NCI-H146 treated with DMSO at 0.1 percent for 48 hours (cell line): ENCODE measurements around the gene KIF18B.
A peak's percentile ranks its signal among the peaks of the same experiment; 100 is the strongest.

ENCODE experiments used
- DNase-seq: peaks from one replicate; lab custom pipeline; 2025; ENCODE audit not compliant: unreplicated experiment; lab: John Stamatoyannopoulos, UW

Gene KIF18B

DNA sequence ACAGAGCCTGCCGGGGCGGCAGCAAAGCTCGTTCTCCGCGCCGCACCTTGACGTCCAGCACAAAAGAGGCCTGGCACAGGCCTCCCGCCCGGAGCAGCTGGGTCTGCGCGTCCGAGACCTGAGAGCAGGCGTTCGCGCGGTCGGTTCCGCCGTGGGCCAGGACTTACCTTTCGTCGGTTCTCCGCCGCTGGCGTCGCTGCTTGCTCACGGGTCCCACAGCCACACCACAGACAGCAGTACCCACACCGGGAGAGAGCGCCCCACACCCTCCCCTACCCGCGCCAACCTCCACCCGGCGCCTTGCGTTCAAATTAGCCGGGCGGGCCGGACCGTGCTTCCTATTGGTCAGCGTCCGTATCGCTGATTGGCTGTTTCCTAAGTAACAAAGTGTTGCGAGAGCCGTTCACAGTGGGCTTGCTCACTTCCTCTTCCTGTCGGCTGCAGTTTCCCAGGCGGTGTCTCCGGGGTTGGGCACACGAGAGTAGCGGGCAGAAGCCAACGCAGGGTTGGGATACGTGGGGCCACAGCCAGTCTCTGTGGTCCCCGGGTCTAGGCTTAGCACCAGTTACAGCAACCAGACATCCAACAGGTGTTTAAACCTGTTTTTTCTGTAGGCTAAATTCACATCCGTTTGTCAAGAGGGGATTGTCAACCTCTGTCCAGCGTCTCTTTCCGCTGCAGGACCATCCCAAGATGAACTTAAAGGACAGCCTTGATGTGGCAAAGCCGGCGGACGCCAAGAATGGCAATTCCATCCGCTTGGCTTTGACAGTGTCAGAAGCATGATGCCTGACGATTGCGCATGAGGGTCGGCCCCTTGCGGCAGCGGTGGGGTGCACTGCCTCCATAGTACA is at the start of gene KIF18B:
Gene KIF18B, minus strand, starts transcription at position 313 of the 854 bp plus-strand sequence. CDS start 11,429 bp downstream, outside the sequence.
- DNase-seq, result peak; percentile 89

DNA sequence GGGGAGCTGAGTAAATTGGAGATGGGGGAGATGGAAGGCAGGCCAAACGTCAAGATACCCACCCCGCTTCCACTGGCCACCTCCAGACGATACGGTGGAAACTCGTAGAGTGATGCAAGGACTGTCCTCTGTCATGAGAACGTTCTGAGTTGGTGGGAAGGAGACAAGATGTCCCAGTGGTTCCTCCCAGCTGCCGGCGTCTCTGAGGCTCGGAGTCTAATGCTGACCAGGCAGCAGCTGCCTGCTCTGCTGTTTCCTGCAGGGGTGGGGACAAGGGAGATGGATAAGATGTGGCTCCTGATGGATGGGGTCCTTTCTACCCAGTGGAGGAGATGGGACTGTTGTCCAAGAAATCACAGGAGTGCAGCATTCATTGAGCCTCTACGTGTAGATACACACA is 48.7 kb upstream of the KIF18B start:
- no peak for DNase-seq

DNA sequence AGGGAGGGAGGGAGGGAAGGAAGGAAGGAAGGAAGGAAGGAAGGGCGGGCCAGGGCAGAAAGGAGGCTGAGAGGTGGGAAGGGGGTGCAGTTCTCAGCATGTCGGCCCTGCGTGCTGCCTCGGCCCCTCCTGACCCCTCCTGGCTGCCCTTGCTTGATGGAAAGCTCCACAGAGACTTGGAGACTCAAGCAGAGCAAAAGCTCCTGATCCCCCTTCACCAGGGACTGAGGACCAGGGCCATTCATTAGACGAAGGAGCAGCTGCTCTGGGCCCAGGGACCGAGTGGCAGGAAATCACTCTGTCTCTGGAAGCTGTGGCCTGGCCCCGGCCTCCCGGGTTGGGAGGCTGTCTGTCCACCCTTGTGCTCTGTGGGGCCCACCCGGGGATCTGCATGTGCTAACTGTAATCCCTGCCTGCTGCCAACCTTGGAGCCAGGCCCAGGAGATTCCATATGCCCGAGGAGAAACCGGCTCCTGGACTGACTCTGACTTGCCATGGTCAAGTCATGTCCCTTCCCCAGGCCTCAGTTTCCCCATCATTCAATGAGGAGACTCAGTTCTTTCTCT is 47.9 kb upstream of the KIF18B start:
- no peak for DNase-seq

DNA sequence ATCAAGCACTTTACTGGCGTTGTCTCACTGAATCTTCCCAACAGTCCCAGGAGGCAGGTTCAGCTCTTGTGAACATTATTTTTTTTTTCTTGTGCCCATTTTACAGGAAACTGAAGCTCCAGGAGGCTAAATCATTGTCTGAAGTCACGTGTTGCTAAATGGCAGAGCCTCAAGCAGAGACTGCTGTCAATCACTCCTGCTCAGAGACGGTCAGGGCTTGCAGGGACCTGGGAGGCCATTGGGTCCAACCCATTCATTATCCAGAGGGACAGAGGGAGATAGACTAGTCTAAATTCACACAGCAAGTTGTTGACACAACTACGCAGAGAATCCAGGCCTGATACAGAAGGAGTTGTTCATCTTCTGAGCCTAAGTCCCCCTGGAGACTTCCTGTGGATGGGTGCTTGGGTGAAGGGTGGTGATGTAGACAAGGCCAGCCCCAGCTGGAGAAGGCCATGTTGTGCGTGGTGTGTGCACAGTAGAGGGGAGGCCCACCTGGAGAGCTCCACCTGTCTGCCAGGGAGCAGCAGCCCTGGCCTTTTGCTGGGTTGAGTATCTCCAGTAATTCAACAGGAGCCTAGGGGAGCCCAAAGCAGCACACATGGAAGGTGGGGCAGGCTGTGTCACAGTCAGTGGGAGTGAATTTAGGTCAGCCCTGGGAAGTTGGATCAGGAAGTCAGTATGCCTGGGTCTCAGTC is 44.8 kb upstream of the KIF18B start:
- DNase-seq, result peak; percentile 69

DNA sequence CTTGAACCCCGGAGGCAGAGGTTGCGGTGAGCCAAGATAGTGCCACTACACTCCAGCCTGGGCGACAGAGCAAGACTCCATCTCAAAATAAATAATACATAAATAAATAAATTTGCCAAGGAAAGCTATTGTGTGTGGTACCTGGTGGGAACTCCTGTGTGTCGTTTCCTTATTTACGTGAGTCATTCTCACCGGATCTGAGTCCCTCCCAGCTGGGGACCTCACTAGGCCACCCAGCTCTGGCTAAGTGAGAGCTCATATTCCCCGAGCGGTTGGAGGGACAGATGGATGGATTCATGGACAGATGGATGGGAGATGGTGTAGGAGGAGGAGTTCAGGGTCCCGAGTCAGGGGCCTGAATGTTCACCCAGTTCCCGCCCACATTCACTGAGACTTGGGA is 43.4 kb upstream of the KIF18B start:
- no peak for DNase-seq

DNA sequence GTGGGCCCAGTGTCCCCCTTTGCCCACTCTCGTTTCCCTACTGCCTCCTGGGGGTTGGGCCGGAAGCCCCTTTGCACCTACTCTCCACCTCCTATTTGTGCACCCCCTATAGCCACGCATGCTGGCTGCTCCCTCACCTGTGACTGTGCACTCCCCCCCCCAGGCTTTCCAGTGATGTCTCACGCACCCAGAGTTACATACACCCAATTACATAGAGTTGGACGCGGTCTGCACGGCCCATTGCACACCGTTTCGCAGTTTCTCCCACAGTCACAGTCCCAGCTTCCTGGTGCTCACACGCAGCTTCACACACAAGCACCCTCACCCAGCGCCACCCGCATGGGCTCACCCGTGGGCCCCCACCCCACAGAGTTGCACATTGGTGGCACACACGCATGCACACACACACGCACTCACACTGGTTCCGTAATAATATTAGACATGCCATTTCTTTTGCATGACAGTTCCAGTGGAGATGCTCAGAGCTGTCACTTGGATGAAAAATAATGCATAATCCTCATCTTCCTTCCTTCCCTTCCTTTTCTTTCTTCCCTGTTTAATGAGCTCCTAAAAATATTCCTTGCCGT is 42.1 kb upstream of the KIF18B start:
- DNase-seq, result no peak

DNA sequence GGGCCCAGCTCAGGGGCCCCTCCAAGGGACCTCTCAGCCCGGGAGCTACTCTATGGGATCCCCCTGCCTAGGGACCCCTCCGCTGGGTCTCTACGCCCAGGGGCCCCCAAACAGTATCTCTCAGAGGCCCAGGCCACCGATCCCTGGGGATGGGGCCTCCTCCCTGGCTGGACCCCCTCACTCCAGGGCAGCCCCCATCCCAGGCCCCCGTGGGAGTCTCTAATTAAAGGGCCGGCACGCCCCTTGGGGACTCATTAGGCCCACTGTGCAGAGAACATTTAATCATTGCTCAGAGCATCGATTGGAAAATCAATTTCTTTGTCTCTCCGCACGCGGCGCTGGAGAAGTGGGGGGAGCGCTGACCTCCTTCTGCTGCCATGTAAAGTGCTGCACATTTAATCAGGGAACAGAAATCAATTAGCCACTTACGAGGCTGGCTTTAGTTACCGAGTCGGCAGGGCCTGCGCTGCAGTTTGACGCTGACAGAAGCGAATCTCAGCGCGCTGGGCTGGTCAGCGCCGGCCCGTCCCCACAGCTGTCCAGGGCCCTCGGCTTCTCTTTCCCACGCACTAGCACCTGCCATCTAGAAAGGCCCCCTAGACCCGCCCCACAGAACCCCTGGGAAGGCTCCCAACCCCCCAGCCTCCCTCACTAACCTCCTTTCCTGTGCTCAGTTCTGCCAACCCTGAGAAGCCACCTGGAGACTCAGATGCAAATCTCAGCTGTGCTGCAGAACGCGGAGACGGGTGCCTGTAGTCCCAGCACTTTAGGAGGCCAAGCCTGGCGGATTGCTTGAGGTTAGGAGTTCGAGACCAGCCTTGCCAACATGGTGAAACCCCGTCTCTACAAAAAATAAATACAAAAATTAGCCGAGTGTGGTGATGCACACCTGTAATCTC is 40.7 kb upstream of the KIF18B start:
- peak; percentile 41 for DNase-seq

DNA sequence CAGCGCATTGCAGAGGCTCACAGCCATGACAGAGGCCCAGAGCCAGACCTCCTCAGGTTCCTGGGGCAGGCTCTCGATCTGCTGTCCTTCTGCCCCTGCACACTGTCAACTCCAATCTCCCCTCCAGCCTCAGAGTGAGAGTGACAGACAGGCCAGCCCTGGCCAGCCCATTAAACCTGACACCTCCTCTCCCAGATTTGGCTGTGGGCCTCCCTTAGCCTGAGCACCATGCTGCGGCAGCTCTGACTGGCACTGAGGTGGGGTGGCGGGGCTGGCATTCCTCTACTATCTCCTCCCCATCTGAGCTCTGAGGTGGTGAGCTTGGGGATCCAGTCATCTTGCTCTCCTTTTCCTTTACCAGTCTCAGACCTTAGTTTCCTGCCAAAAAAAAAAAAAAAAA is 36.0 kb upstream of the KIF18B start:
- no peak for DNase-seq

DNA sequence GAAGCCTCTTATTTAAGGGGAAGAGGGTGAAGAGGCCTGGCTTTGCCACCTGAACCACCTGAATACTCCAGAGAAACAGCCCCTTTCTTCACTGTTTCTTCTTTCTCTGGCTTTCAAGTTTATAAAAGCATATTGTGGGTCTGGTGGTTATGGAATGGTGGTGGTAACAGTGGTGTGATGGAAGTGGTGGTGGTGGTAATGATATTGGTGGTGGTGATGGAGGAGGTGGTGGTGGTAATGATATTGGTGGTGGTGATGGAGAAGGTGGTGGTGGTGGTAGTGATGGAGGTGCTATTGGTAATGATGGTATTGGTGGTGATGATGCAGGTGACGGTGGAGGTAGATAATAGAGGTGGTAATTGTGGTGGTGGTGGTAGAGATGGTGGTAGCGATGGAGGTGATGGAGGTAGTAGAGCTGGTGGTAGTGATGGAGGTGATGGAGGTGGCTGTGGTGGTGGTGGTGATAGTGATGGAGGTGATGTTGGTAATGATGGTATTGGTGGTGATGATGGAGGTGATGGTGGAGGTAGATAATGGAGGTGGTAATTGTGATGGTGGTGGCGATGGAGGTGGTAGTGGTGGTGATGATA is 34.6 kb upstream of the KIF18B start:
- no peak for DNase-seq

DNA sequence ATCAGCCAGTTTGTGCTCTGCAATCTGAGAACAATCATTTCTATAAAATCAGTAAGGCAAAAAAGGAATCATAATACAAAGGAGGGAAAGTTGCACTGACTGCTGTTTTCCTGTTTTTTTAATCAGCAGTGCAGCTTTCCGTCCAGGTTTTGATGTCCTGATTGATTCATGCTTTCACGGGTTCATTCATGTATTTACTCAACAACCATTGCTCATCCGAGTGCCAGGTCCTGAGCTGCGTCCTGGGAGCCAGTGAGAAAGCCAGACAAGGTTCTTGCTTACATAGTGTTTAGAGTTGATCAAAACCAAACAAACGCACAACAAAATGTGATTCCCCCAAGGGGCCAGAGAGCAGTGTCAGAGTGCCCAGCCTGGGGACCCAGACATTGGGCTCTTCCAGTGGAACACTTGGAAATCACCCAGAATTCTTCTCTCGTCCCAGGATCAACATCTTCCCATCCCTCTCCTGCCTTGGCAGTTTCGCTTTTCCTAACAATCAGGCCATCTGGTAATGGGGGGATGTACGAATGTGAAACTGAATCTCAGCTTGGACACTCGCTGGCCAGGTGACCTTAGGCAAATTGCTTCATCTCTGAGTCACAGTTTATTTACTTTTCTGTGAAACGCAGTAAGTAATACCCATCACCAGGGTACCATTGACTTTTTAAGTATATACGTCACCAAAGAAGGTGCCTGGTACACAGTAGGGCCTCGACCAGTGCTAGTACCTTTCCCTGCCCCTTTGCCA is 33.8 kb upstream of the KIF18B start:
- no peak for DNase-seq

DNA sequence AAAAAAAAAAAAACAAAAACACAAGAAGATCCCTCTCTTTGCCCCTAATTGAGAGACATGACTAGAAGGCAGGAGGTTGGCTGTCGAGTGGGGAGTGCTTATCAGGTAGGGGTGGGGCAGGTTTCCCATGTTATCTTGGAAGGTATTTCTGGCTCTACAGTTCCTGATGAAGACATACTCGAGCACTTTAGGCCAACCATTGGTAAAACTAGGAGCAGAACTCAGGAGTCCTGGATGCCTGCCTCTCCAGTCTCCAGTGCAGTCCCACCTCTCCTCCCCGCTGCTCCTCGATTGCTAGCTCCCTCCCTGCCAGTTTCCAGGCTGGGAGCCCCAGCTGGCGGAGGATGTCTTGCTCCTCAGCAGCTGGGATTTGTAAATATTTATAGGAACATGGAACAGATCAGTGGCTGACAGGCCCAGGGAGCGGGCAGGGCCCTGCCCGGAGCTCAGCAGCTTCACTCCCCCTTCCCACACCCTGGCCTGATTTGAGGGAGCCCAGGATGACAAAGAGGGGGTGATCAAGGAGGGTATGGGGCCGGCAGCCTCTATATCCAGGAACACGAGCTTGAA is 31.9 kb upstream of the KIF18B start:
- no peak for DNase-seq

DNA sequence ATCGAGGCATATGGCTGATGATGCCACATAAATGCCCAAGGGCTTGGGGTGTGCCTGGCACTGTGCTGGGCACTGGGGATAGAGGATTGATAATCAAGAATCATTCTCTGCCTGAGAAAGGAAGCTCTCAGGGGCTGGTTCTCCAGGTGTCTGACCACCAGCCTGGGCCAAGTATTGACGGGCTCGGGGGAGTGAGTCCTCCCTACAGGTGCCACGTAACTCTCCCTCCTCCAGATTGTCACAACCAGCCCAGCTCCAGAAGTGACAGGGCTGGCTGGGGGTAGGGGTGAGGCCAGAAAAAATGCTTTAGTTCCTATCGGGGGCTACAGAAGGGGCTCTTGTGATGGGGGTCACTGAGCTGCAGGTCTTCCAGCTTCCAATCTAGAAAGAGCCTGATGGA is 31.2 kb upstream of the KIF18B start:
- DNase-seq, result no peak

DNA sequence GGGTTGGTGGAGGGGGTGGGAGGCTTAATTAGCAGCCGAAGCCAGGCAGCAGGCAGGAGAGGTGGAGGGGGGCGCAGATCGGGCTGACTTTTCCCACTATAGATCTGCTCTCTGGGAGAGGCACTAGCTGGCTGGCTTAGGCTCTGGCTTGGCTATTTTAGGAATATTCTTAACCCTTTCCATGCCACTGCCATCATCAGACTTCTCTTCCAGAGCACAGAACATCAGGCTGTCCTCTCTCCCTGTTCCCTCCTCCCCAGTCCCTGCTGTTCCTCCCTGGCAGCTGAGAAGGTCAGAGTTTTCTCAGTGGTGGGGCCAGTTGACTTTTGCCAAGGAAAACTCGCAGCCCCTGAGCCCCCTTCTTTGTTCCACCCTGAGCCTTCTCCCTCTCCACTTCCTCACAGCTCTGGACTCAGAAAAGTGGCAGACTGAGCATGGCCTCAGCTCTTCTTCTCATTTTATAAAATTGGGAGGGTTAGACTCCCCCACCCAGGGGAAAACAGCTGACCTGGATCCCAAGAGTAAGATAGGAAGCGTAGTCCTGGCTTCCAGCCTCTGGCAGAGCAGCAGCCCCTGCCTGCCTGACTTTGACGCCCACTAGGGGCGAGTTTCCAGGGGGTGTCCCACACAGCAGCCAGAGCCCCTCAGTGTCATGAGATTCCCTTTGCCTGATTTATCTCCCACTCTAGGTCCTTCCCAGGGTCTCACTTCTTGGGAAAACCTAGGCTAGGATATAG is 30.4 kb upstream of the KIF18B start:
- no peak for DNase-seq

DNA sequence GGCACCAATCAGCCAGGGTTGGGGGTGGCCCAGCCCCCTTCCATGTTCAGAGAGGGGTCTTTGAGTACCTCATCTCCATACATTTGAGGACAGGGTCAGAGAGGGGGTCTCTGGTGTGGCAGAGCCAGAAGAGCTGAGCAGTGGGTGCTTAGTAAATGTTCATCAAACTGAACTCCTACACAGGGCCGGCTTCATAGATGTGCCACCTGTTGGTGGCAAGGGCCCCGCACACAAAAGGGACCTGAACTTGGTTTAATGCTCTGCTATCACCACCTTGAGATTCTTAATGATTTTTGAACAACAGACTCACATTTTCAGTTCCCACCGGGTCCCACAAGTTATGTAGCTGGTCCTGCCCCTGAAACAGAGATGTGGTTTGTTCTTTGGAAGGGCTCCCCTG is 29.5 kb upstream of the KIF18B start:
- DNase-seq, result no peak

DNA sequence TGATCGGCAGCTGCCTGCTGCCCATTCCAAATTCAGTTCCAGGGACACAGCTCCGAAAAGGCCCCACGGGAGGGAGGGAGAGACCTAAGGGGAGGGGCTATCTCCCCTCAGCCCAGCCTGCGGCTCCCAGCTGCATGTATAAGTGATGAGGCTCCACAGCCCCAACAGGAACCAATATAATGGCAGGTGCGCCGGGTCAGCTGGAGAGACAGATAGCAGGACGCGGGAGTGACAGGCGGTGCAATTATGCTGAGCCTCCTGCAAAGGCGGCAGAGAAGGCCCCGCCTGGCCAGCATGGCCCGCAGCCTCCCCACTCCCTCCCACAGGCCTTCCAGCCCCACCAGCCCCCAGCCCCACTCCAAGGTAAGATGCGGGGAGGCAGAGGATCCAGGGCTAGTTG is 28.6 kb upstream of the KIF18B start:
- peak; percentile 77 for DNase-seq

DNA sequence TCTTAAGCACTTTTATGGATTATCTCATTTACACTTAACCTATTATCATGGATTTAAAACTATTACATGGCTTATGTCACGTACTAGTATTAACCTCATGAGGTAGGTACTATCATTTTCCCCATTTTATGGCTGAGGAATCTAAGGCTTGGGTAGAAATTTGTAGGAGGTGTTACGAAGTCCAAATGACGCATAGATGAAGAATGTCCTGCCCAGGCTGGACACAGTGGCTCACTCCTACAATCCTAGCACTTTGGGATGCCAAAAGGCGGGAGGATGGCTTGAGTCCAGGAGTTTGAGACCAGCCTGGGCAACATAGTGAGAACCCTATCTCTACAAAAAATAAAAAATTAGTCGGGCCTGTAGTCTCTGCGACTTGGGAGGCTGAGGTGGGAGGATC is 25.4 kb upstream of the KIF18B start:
- DNase-seq, result no peak

DNA sequence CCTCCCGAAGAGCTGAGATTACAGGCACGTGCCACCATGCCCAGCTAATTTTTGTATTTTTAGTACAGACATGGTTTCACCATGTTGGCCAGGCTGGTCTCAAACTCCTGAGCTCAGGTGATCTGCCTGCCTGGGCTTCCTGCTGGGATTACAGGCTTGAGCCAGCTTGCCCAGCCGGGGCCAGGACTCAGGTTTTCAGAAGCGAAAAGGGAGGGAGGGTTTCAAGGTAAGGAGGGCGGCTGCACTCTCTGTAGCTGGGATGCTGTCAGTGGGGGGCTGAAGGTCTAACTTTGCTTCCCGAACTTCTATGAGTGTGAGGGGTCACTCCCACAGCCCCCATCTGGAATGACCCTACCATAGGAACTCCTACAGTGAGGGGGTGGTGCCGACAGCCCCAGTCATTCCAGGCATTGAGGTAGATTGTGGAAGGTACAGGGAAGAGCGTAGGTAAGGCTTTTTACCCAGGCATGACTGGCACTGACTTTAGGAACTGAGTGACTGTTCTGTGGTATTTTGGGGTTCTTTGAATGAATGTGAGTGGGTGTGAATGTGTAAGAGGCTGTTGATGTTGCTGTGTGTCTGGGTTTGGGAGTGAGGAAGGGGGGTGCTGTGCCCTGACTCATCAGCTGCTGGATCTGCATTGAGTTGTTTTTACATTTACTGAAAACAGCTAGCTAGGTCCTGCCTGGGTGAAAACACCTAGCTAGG is 24.4 kb upstream of the KIF18B start:
- no peak for DNase-seq

DNA sequence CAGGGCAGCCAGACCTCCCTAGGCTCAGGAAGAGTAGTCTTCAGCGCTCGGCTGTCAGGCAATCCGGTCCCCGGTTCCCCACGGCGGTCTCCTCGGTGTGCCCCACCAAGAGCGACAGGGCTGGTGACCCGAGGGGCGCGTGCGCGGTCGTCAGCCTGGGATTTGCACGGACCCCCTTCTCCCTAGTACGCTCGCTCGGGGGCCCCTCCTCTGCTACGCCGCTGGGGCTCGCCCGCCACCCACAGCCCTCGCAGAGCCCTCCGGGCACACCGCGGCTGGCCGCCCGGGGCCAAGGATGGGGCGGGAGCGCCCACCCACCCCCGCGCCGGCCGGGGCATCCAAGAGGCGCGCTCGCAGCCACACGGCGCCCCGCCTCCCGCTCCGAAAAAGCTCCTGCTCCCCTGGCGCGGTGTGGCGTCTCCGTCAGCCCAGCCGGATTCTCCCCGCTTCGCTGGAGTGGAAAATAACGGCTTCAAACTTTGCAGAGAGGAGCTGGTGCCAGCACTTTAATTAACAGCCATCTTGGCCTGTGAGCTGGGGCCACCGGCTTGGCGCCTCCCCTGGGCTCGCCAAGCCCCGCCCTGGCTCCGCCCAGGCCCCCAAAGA is 22.7 kb upstream of the KIF18B start:
- no peak for DNase-seq
